Right lung (tissue), 10 donors: ENCODE measurements around the gene RNASE13. TPM values are rescaled to one million over a fixed set of nuclear protein-coding genes. Genes with fewer than 3 reads are reported as not detected.

Source experiments
- DNase-seq, 2 donors: peaks; one replicate each; pipeline ENCODE4 v3.0.0-alpha.2; 2013
- long read RNA-seq, 8 donors: transcript quantifications; one replicate each; lab custom pipeline, GENCODE V29; 2026
- polyA plus RNA-seq, 5 donors: library from polyadenylated mRNA; unstranded; fragments of 120-200 nt; gene quantifications; one replicate each; pipeline versions ENCODE4 v1.2.1 to v1.2.3, GENCODE V29; 2013; ENCODE audit warnings: inconsistent platforms in 1 of 5, low replicate concordance in 1 of 5; ENCODE audit not compliant: insufficient read length in 5 of 5, insufficient read depth in 1 of 5

The RNASE13 gene, protein sequence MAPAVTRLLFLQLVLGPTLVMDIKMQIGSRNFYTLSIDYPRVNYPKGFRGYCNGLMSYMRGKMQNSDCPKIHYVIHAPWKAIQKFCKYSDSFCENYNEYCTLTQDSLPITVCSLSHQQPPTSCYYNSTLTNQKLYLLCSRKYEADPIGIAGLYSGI
- polyA plus RNA-seq: under 1 TPM in 1 of 5 donors, not detected in 4; 0.16 TPM
- long read RNA-seq, donor 1: 0 reads
- long read RNA-seq, donor 2: 0 reads
- long read RNA-seq, donor 3: 0 reads
- long read RNA-seq, donor 4: 0 reads
- long read RNA-seq, donor 5: 0 reads
- long read RNA-seq, donor 6: 0 reads
- long read RNA-seq, donor 7: 0 reads
- long read RNA-seq, donor 8: 0 reads

DNA sequence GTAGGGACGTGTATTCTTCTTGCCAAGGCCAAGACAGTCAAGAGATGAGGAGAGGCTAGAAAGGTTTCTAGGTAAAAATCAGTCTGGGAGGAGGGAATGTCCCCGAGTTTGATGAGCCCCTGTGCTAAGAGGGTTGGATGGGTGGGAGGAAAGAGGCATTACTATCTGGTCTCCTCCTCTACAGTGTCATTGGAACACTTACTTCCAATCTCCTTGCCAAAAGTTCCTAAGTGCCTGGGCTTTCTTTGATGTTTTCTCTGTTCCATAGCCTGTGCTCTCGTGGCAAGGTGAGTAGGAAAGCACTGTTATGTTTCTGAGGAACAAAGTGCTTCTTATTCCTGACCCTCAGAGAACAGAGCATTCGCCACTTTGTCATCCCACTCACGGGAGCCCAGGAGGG is at the start of gene RNASE13:
RNASE13 (minus strand) TSS at position 101 of the 400 bp plus-strand sequence. CDS start 519 bp downstream, outside the sequence.
- DNase-seq: no peak

DNA sequence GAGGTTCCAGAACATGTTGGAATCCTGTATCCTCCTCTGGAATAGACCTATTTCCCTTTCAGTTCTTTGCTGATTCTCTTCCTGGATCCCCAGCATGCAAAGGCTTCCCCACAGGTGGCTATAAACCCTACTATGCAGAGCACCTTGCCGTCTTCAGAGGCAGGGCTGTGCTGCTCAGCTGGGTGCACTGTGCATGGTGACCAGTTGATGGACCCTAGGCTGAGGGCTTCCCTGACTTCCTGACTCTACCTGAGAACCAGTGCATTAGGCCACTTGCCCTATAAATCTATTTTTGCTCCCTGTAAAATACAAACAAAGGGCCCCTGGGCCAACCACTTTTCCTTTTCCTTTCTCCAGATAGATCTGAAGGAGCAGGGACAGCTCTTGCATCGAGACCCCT is 49.8 kb upstream of the RNASE13 start:
- no peak for DNase-seq

DNA sequence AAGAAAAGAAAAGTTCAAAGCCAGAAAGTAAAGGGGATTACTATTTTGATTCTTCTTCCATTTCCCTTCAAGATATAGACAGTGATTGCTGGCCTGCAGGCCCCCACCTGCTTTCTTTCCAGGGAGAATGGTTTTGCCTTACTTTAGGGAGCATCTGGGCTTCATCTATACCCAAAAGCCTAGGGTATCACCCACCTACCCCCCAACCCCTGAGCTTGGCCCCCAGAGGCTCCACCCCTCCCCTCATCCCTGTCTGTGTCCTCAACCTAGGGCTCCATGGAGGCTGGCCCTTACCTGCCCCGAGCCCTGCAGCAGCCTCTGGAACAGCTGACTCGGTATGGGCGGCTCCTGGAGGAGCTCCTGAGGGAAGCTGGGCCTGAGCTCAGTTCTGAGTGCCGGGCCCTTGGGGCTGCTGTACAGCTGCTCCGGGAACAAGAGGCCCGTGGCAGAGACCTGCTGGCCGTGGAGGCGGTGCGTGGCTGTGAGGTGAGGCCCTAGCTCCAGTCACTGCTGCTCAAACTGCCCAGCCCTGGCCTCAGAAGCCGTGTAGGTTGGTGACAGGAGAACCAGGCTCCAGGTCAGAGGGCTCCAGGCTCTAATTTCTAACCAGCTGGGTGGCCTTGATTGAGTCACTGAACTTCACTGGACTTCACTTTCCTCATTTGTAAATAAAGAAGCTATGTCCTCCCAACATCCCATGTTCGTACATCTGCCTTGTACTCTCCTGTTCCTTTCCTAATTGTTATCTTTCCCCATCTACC is 49.1 kb upstream of the RNASE13 start:
- DNase-seq: no peak

DNA sequence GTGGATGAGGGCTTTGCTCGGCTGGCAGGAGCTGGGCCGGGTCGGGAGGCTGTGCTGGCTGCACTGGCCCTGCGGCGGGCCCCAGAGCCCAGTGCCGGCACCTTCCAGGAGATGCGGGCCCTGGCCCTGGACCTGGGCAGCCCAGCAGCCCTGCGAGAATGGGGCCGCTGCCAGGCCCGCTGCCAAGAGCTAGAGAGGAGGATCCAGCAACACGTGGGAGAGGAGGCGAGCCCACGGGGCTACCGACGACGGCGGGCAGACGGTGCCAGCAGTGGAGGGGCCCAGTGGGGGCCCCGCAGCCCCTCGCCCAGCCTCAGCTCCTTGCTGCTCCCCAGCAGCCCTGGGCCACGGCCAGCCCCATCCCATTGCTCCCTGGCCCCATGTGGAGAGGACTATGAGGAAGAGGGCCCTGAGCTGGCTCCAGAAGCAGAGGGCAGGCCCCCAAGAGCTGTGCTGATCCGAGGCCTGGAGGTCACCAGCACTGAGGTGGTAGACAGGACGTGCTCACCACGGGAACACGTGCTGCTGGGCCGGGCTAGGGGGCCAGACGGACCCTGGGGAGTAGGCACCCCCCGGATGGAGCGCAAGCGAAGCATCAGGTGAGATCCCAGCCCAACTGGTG is 47.0 kb upstream of the RNASE13 start:
- no peak for DNase-seq

DNA sequence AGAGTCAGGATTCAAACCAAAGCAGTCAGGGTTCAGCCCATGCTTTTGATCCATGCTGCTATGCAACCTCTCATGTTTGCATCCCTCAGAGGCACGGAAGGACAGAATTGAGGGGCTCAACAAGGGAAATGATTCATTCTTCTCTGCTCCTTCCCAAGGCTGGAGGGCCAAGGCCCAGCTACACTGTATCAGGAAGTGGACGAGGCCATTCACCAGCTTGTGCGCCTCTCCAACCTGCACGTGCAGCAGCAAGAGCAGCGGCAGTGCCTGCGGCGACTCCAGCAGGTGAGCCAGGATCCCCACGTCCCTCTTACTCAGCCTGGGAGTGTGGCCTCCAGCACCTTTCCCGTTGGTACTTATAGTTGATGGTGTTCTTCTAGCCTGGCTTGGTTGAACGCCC is 44.1 kb upstream of the RNASE13 start:
- DNase-seq: no peak

DNA sequence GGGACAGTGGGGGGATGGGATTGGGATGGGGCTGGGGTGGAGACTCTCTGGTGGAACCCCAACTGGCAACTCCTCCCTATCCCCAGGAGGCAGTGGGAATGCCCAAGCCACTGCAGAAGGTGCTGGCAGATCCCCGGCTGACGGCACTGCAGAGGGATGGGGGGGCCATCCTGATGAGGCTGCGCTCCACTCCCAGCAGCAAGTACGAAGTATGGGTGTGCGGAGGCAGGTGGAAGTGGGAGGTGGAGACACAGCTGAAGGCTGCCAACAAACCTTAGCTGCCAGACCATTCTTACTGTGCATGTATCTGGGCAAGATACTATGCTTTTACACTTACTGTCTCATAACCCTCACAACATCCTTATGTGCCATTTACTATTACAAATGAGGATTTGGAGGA is 43.7 kb upstream of the RNASE13 start:
- no peak for DNase-seq

DNA sequence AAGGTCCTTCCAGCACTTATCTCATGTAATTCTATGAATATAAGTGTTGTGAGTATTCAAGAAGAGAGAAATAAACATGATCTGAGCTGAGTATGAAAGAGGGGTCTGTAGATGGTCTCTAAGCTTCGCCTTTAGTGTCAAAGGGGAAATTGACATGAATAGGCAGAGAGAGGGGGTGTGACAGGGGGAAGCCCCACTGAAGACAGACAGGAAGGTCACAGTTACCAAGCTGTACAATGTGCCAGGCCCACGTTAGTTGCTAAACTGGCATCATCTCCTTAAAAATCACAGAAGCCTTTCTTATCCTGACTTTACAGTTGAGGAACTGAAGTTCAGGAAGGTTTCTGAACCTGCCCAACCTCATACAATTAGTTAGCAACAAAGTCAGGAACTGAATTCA is 43.1 kb upstream of the RNASE13 start:
- DNase-seq: no peak

DNA sequence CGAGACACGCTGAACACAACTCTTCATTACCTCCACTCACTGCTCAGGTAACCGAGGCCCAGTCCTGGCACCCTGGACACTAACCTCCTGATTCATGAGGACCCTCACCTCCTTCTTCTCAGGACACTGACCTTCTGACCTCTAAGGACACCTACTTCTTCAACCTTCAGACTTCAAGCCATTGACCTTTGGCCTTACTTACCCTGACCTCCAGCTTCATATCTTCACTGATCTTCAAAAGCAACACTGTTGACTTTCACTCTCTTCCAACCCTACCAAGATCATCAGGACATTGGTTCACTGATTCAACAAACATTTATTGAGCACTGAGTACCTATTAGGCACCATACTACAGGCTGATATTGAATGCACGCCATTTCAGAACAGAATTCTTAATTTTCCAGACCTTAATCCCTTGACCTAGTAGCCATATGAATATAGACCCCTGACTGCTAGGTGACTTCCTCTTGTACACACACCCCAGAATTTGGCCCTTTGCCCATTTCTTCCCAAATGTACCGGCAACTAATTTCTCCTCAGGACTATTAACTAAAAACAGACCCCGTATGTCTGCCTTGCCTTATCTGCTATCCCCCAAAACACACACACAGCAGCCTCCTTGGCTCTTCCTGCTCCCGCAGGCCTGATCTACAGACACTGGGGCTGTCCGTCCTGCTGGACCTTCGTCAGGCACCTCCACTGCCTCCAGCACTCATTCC is 41.3 kb upstream of the RNASE13 start:
- DNase-seq: no peak

DNA sequence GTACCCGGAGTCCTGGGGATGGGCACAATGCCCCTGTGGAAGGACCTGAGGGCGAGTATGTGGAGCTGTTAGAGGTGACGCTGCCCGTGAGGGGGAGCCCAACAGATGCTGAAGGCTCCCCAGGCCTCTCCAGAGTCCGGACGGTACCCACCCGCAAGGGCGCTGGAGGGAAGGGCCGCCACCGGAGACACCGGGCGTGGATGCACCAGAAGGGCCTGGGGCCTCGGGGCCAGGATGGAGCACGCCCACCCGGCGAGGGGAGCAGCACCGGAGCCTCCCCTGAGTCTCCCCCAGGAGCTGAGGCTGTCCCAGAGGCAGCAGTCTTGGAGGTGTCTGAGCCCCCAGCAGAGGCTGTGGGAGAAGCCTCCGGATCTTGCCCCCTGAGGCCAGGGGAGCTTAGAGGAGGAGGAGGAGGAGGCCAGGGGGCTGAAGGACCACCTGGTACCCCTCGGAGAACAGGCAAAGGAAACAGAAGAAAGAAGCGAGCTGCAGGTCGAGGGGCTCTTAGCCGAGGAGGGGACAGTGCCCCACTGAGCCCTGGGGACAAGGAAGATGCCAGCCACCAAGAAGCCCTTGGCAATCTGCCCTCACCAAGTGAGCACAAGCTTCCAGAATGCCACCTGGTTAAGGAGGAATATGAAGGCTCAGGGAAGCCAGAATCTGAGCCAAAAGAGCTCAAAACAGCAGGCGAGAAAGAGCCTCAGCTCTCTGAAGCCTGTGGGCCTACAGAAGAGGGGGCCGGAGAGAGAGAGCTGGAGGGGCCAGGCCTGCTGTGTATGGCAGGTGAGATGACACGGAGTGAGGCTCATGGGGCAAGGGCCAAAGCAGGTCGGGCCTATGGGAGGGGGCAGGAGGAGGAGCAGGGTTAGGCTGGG is 40.0 kb upstream of the RNASE13 start:
- DNase-seq: no peak

DNA sequence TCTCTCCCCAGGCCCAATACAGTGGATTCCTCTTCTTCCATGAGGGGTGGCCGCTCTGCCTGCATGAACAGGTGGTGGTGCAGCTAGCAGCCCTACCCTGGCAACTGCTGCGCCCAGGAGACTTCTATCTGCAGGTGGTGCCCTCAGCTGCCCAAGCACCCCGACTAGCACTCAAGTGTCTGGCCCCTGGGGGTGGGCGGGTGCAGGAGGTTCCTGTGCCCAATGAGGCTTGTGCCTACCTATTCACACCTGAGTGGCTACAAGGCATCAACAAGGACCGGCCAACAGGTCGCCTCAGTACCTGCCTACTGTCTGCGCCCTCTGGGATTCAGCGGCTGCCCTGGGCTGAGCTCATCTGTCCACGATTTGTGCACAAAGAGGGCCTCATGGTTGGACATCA is 39.3 kb upstream of the RNASE13 start:
- DNase-seq: no peak

DNA sequence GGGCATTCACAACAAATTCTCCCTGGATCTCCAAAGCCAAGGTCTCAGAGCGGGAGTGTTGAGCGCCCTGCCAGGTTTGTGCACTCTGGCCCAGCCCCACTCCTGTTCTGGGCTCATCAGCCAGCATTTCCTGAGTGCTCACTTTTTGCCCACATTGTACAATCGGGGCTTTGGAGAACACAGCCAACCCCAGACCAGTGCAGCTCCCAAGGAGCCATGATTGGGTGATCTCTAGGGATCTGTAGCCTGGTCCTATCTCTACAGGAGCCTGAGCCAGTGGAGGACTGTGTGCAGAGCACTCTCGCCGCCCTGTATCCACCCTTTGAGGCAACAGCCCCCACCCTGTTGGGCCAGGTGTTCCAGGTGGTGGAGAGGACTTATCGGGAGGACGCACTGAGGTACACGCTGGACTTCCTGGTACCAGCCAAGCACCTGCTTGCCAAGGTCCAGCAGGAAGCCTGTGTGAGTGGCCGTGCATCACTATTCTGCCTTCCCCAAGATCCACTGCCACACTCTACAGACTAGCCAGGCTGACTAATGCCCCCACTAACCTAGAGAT is 38.3 kb upstream of the RNASE13 start:
- DNase-seq: no peak

DNA sequence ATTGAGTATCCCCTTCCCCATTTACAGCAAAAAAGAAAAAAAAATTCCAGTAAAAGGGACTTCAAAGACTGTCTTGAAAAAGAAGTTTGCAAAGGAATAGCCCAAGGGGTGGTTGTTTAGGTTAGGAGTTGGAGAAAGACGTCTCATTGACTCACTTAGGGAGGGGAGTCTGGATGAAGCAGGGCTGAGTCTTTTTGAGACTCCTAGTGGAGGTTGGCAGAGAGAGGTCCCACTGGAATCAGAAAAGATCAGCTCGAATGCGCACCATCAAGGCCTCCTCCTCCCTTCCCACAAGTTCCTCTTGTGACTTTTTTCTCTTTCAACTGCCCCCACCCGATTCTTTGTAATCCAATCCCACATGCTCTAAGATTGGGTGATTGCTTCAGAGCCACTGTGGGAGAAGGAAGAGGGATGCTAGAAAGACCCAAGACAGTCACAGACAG is 37.4 kb upstream of the RNASE13 start:
- peak in 1 of 2 donors; percentile 23 for DNase-seq

DNA sequence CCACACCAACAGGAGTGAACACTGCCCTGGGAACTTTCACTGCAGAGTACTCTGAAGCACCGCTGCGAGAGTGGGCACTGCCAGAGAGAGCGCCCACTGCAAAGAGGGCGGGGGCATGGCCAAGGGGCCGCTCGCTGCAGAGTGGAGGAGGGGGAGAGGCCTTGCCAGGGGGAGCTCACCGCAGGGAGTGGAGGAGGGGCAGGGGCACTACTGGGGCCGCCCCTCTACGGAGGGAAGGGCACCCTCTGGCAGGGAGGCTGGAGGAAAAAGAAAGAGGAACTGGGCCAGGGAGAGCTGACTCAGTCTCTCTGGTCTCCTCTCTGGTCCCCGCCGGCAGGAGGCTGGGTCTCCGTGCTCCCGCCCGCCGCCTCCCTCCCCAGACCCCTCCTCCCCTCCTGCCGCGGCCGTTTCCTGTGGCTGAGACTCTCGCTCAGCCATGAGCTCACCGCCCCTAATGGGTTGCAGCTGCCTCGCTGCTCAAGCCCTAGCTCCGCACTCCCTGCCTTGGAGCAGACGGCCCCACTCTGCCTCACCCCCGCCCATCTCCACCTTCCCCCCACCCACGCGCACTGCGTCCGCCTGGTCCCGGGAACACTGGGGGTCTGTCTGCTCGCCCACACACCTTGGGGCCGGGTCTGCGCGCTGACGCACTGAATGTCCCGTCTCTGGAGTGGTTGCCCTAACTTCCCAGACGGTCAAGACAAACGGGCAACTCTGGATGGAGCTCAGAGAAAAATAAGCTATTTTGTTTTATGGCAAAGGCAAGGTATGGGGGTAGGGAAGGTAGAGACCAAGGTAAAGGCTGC is 36.8 kb upstream of the RNASE13 start:
- DNase-seq: peak; percentile 91

DNA sequence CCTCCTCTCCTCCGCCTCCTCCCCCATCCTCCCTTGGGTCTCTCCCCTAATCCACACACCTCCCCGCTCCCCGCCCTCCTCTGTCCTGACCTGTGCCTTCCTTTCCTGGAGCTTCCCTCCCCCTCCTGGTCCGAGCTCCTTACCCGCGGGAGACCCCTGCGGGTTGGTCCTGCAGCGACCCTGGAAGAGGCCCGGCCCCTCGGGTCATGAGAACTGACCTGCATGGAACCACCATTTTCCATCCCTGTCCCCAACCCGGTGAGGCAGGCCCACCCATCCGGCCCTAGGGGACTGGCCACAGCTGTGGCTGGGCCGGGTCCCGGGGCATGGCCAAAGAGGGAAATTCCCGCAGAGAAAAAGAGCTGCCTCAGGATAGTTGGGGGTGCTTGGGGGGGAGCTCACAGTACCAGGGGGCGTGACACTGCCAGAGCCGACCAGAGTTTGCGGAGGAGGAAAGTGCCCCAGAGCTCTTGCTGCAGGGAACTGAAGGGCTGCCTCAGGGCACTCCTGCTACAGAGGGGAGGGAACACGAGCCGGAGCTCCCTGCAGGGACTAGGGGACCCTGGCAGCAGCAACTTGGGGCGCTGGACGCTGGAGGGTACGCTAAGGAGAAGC is 36.1 kb upstream of the RNASE13 start:
- DNase-seq: peak; percentile 51 to 59

DNA sequence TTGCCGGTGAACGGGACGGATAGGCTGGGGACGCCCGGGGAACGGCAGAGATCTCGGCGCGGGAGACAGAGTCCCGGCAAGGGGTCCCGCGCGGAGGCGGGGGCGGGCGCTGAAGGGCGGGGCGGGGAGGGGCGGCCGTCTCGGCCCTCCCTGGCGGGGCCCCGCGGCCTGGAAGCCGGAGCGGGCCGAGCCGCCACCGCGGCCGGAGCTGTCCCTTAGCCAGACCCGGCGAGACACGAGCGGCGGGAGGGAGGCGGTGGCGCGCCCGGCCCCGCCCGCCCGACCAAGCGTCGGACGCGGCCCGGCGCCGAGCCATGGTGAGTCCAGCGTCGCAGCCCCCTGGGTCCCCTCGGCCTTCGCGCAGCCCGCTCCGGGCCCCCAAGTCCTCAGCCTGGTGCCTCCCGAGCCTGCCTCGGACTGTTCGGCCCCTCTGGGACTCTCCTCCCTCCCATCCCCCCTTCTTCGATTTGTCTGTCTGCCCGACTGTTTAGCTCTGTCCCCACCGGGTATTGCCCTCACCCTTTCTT is 35.5 kb upstream of the RNASE13 start, which contains the start of gene ARHGEF40:
ARHGEF40 (plus strand) TSS at position 222 of the 527 bp plus-strand sequence; CDS start at position 315, 93 bp downstream.
- peak; percentile 64 to 75 for DNase-seq

DNA sequence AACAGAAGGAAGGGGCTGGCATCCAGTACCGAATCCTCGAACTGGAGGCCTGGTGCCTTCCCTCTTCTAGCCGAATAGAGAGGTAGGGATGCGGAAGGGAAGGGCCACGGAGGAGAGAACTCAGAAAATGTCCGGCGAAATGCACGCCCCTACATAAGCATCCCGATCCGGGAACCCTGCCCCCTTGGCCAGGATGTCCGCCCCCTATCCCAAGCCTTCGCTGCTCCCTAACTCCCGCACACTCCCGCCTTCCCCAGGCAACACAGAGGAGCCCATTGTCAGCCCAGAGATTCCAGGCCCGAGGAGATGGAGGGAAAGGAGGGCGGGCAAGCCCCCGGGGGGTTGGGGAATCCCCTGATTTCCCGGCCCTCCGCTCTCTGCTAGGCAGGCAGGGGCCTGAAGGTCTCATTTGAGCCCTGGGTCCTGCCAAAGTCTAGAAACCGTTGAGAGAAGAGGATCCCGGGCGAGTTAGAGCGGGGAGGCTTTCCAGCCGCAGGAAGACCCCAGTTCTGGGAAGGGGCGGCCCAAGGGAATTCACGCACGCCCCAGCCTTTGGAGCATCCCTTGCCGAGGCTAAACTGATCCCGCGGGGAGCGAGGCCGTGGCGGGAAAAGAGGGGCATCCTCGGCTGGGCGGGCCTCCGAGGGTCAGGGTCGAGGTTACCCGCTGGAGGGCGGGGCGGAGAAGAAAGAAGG is 34.9 kb upstream of the RNASE13 start:
- peak; percentile 56 to 67 for DNase-seq

DNA sequence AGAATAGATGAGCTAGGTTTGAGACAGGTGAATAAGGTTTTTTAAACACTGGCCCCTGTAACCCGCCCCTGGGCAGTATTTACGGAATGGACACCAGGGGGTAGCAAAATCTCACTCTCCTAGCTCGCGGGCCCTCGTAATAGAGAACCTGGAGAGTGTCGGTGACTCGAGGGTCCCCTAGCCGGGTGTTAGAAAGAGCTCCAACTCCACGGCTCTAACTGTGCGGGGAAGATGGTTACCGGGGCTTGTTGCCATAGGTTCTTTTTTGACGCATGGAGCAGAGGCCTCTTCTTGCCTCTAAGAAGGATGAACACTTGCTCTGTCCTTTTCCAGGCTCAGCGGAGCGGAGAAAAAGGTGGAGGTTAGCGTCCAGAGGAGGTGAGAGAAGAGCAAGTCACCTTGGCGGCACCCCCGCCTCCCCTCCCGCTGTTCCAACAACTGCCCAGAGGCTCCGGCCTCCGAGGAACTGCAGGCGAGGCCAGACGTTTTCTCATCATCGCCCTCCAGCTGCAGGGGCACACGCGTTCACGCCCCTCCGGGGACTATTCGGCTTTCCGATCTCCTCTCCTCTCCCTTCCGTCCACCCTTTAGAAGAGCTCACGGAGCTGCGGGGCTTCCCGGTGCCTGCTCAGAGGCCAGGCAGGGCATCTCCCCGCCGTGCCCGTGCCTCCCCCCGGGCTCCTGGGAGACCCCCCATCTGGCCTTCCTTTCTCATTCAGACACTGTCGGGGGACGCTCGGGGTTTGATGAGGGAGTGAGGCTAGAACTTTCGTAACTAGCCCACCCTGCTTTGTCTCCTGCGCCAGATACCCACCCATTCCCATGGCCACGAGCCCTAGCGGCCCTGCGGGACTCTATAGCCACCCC is 34.1 kb upstream of the RNASE13 start:
- DNase-seq: peak; percentile 56
